WTC11 (cell line): ENCODE results near the gene PF4V1.

Experiments
- AFF4 ChIP-seq: sonication (generic); formaldehyde crosslinking; IDR thresholded peaks from 2 replicates; pipeline ENCODE4 v1.8.1; 2023; ENCODE audit warnings: mild to moderate bottlenecking, missing genetic modification reagents, borderline replicate concordance
- CBFB ChIP-seq: sonication (generic); formaldehyde crosslinking; IDR thresholded peaks from 2 replicates; pipeline ENCODE4 v1.8.1; 2022; ENCODE audit warnings: mild to moderate bottlenecking, low read depth, missing genetic modification reagents
- CREM ChIP-seq: sonication (generic); formaldehyde crosslinking; IDR thresholded peaks from 2 replicates; pipeline ENCODE4 v1.8.1; 2022; ENCODE audit warnings: mild to moderate bottlenecking, missing genetic modification reagents, moderate library complexity
- CTCF ChIP-seq: fragments of 200-600 bp; IDR thresholded peaks from 2 replicates; pipeline ENCODE4 v1.8.0; 2022; ENCODE audit warnings: antibody characterized with exemption
- ESRRA ChIP-seq: sonication (generic); formaldehyde crosslinking; IDR thresholded peaks from 2 replicates; pipeline ENCODE4 v1.8.1; 2022; ENCODE audit warnings: mild to moderate bottlenecking, missing genetic modification reagents, borderline replicate concordance
- ETV6 ChIP-seq: sonication (generic); formaldehyde crosslinking; IDR thresholded peaks from 2 replicates; pipeline ENCODE4 v1.8.1; 2022; ENCODE audit warnings: mild to moderate bottlenecking, missing genetic modification reagents
- MAX ChIP-seq: sonication (generic); formaldehyde crosslinking; IDR thresholded peaks from 2 replicates; pipeline ENCODE4 v1.8.0; 2022; ENCODE audit warnings: mild to moderate bottlenecking, missing genetic modification reagents
- RELA ChIP-seq: sonication (generic); formaldehyde crosslinking; IDR thresholded peaks from 2 replicates; pipeline ENCODE4 v1.8.1; 2022; ENCODE audit warnings: missing genetic modification reagents, mild to moderate bottlenecking, borderline replicate concordance
- TEAD4 ChIP-seq: sonication (generic); formaldehyde crosslinking; IDR thresholded peaks from 2 replicates; pipeline ENCODE4 v1.8.0; 2022; ENCODE audit warnings: mild to moderate bottlenecking, missing genetic modification reagents
- USF2 ChIP-seq: sonication (generic); formaldehyde crosslinking; IDR thresholded peaks from 2 replicates; pipeline ENCODE4 v1.8.1; 2023; ENCODE audit warnings: mild to moderate bottlenecking, missing genetic modification reagents, moderate library complexity
- ZNF423 ChIP-seq: fragments of 250-450 bp; sonication (Bioruptor Pico); IDR thresholded peaks from 2 replicates; pipeline ENCODE4 v2.1.2; 2022; ENCODE audit warnings: mild to moderate bottlenecking, moderate library complexity

- TF ChIP-seq ESRRA (CRISPR knock-in tag) (no peak), CREM (CRISPR knock-in tag) (no peak), AFF4 (CRISPR knock-in tag) (no peak), CTCF (no peak), ZNF423 (CRISPR knock-in tag) (no peak), CBFB (CRISPR knock-in tag) (no peak), ETV6 (CRISPR knock-in tag) (no peak), USF2 (CRISPR knock-in tag) (no peak), TEAD4 (CRISPR knock-in tag) (no peak), RELA (CRISPR knock-in tag) (no peak), MAX (CRISPR knock-in tag) (no peak)
Measured at GRCh38 chr4:73821325-73821724, 31.8 kb upstream of the PF4V1 start.
